RCC 7860 (cell line): Measurements from ENCODE around the gene RND3.
A peak's percentile ranks its signal among the peaks of the same experiment; 100 is the strongest.

ENCODE experiments used
- DNase-seq: peaks from one replicate; pipeline ENCODE4 v3.0.0-alpha.2; 2015; ENCODE audit warnings: low spot score
- FAIRE-seq: peaks from 2 replicates; lab custom pipeline; 2012; peaks lifted over from hg19 to GRCh38; lab: Jason Lieb, UNC

Gene RND3

DNA sequence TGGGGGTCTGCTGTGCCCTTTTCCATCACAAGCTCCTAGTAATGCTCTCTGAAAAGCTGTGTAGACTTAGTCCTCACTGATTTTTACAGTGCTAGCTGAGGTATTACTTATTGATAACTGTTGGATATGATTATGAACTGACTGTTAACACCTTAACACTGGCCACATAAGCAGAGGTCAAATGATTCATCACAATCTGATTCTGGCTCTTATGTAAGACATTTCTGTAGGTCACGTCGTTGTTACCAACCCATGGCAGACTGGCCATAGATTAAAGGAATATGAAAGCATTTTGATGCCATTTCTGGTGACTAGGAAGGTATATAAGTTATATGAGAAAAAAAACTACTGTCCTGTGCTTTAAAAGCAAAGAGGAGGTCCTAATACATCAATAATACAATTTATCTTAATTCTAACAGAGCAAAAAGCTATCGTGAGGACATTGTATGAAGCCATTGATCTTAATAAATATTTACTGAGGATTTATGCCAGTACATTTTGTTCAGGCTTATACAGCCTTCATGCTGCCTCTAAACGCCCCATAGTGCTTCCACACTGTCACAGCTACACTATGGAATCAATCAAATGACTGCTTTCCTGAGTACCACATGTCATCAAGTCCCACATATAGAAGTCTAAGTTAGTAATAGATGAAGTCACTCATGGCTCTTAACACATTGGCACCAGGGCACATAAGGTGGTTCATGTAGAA is 6.9 kb upstream of the RND3 start:
- DNase-seq (no peak), FAIRE-seq (no peak)

DNA sequence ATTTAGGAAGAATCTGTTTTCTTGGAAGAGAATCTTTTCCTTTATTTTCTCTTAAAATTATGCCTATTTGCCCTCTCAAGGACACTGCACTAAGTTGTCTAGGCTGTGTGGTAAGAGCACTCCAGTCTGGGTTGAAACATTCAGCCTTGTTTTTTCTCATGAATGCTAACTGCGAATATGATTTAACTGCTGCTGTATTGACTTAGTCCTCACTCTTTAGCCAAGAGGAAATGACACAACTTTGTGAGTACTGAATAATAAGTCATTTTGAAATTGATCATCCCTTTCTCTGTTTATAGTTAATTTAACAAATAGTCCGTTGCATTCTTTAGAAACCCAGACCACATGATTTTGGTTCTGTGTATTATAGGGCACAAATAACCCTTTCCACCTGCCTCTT is 4.5 kb upstream of the RND3 start:
- FAIRE-seq (no peak), DNase-seq (no peak)

DNA sequence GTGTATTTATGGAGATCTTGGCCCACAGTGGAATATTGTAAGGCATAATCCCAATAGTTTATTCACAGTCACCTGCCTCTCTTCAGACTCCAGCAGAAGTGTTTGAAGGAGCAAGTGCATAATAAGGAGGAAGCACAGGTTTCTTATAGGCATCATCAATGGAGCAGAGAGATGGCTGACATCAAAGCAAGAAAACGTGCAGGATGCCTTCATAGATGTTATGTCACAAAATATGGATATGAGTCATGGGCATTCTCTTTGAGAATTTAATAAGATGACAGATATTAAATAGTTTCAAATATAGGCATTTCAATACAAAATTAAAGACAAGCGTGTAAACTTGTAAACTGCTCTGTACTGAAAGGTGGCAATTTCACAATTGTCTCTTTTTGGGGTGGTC is 4.0 kb upstream of the RND3 start:
- DNase-seq, result no peak
- no peak for FAIRE-seq

DNA sequence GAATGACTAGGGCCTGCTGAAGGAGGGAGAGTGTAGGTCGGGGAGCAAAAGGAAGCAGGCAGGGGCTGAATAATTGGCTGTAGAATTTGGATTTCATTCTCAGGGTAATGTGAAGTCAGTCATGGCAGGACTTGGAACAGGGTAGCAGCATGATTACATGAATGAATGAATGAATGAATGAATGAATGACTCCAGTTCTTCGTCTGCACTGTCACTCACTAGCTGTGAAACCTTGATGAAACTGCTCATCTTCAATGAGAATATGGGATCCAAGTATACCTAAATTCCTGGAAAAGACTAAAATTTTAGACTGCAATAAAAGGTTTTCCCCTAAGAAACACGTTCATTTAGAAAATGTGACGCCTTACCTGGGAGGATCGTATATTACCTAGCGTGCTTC is 3.0 kb upstream of the RND3 start:
- FAIRE-seq (no peak), DNase-seq (no peak)

DNA sequence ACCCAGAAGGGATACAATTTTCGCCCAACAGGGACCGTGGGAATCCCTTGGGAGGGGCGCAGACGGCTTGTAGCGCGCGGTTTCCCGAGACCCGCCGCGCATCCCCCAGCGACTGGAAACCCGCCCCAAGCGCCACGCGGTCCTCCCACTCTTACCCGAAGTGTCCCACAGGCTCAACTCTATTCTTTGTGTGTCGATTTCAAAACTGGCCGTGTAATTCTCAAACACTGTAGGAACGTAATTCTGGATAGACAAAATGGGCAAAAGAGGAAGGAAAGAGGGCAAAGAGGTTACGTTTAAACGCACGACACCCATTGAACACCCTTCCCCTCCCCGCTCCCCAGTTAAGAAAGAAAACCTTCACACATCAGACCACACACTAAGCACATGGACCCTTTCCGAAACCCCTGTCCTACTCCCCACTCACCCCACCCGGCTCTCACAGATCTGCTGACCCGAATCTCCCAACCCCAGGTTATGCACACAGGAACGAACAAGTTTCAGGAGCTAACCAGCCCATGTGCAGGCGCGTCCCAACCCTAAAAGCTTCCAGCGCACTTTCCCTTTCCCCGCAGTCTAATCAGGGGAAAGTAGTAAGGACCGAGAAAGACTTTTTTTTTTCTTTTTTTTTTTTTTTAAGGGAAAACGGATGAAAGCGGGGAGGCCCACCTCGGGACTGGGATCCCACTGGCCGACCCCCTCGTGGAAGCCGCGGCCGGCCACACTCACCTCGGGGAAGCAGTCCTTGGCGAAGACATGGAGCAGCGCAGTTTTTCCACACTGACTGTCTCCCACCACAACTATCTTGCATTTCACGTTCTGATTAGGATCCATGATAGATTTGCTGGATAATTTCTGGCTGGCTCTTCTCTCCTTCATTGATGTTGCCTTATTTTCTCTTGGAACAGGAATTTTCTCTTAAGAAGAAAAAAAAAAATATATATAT is 655 bp downstream of the RND3 start:
- DNase-seq, result no peak
- FAIRE-seq, result no peak

DNA sequence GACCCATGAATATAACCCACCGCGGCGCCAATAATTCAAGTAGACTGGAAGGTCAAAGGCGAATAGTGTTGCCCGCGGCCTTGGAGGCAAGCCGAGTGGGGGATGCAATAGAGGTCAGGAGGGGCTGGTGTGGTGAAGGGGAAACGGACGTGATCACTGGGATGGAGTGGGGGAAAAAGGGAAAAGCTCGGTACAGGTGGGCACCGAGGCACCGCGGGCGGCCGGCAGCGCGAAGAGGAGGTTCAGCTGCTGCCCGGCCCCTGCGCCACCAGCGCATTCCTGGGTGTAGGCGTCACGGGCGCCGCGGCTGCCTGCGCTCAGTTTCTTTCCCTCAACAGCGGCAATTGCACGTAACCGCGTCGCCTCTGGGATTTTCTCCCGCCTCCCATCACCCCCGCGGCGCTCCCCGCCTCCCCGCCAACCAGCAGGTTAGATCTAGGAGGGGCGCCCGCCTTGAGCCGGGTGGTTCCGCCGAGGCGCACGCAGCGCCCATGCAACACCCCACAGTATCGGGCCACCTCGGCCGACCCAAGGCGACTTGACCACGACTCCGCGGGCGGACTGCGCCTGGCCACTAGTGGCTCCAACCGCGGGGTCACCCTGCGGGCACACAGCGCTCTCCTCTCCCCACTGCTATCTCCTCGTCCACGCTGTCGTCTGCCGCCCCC is 1.5 kb downstream of the RND3 start:
- DNase-seq (peak; percentile 79), FAIRE-seq (no peak)

DNA sequence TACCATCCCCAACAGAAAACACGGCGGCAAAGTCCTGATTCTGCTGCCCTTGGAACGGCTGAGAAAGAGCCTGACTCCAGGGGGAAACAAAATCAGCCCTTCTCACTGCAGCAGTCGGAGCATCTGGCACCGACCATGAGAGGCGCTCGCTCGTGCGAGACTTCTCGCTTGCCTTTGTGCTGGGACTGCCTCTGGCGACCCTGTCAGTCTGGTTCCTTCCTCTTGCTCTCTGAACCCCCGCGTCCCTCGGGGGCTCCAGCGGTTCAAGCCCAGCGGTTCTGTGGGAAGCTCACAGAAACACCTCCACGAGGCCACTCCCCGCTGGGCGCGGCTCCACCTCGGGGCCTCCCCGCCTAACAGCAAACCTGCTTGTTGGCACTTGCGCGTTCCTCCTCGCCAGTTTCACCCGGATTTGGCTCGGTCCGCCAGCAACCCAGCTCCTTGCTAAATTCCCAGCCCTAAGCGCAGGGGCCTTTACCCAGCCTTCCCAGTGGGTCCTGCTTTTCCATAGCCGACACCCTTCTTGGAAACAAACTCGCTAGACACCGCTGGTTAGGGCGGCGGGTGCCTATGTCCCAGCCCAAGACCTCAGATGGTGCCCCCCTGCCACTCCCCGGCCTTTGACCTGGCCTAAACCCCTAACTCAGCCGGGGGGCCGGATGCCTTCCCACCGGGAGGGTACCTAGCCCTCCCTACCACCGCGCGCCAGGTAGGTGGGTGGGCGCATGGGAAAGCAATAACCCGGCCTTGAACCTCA is 2.2 kb downstream of the RND3 start:
- no peak for FAIRE-seq
- peak; percentile 60 for DNase-seq

DNA sequence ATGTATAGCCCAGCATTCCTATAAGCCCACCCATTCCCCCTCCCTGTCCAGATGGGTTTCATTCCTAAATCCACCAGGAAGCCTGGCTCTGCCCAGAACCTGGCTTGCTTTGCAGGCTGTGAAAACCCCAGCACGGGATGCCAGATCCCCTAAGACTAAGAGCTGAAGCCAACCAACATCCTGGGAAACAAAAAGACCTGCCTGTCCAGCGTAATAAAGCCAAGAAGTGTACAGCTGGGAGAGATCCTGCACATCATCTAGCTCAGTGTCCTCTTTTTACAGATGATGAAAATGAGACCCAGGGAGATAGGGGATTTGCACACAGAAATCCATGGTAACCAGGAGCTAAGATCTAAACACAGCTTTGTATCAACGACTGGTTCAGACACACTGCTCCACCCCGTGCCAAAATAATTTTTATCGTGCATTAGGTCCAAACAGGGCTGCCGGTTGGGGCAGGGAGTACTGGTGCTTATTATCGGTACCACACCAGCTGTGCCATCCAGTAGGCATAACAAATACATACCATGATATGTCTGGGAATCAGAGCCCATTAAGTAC is 2.9 kb downstream of the RND3 start:
- DNase-seq (no peak), FAIRE-seq (no peak)

DNA sequence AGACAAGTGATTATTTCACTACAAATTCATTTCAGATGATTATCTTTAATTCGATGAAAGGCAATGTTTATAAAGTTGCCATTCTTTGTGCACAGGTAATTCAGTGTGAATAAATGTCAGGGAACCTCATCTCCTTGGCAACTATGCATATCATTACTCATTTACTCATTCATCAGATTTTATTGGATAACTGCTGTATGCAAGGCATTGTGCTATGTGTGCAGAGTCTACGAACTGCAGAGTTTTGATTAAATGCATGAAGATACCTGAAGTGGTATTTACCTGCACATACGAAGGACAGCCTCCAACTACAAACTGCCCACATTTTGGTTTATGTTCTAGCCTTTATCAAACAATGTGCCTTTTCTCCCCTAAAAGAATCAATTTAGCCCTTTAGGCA is 3.5 kb downstream of the RND3 start:
- FAIRE-seq (no peak), DNase-seq (peak; percentile 56)

DNA sequence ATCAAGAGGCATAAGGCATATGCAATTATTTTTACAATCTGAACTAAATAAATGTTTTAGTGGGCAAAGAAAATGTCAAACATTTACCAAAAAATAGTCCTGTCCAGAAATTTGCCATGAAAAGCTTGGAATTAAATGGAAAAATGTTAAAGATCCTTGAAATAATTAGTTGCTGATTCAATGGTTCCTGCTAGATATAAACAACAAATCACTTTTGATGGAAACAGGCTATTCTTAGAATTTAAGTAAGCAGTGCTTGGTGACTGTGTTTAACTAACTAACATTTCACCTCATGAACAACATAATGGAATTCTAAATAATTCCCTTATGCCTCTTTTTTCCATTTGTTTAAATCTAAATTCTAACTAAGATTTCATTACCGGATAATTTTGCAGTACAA is 3.9 kb downstream of the RND3 start:
- no peak for DNase-seq
- FAIRE-seq, result no peak

DNA sequence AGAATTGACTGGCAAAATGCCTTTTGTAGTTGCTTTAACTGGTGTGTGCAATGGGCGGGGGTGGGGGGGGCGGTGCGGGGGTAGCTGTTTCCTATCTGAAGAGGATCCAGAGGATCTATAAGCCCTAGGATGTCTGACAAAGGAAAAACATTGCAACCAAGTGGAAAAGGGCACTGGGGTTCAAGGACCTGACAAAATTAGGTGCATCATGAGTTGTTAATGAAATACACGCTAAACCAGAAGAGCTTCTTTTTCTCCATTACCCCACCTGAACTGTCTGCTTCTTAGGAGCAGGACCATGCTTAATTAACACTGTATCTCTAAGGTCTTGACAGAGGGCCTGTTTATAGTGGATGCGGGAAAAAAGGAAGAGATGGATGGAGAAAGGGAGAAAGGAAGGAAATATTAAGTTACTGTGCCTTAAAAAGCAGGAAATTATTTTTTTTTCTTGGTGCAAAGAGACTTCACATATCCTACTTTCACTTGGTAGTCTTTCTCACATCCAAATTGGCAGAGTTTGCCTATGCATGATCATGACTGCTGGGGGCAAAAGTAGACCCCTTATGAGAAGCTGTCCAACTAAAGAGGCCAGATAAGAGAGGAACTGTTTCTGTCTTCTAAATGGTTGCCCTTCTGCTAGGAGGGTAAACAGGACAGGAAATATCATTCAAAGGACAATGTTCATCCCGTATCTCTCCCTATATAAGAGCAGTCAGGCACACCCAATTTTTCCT is 4.6 kb downstream of the RND3 start:
- DNase-seq, result no peak
- FAIRE-seq, result no peak

DNA sequence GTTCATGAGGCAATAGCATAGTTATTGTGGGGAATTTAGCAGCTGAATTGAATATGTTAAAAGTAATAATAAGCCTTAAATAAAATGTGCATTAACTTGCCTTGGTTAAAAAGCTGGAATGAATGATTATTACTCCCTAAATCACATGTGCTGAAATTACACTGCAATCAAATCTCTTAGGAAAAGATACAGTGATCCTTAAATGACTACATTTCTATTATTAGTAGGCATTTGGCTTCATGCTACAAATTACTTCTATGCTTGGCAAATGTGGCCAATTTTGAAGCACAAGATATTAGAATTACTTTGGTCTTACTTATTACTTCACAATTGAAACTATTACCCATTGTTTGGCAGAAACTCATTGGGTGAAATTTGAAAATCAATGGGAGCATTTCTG is 5.4 kb downstream of the RND3 start:
- no peak for FAIRE-seq
- DNase-seq, result no peak

DNA sequence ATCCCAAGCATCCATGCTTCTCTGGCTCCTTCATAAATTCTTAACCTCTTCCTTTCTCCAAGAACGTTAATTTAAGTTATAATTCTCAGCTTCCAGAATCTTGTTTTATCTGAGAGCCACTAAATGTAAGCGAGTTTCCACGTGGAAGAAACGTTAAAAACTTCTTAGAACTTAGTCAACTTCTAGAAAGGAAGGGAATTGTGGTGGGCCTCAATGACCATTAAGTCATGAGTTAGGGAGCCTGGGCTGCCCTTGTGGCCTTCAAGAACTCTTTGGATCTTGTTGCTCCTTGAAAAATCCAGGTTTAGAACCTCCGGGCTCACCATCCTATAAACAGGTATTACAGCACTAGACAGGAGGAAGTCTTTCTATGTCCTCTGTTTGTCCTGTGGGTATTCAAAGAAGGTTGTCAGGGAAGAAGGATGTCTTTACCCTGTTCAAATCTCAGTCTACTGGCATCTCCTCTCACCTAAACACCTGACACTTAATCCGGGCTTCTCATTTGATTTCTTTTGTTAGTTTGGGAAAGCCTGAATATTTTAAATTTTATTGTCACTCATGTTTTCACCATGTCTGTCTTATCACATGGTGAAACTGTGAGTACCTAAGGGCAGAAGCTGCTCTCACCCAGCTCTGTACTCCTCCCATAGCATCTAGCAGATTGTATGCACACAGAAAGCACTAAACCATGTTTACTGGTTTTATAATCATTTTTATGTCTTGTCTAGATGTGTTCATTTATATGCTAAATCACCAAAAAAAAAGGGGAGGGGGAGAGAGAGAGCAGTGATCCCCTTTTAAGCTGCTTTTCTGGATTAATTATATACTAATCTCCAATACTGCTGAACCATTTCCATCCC is 6.3 kb downstream of the RND3 start:
- DNase-seq (no peak), FAIRE-seq (no peak)

DNA sequence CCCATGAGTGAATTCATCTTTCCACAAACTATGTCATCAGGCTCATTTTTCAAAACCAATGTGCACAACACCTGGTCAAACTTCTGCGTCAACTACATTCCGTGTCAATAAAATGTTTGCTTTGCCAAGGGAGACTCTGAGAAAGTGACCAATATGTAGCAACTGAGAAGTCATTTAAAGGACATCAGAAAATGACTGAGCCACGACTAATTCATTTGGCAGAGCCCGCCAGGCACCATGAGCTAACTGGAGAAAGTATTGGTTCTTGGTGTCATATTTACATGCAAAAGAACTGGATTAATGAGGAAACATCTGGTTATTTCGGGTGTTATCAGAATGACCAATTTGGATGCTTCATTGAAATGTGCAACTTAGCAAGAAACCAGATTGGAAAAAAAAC is 7.2 kb downstream of the RND3 start:
- peak; percentile 77 for FAIRE-seq
- peak; percentile 66 for DNase-seq

DNA sequence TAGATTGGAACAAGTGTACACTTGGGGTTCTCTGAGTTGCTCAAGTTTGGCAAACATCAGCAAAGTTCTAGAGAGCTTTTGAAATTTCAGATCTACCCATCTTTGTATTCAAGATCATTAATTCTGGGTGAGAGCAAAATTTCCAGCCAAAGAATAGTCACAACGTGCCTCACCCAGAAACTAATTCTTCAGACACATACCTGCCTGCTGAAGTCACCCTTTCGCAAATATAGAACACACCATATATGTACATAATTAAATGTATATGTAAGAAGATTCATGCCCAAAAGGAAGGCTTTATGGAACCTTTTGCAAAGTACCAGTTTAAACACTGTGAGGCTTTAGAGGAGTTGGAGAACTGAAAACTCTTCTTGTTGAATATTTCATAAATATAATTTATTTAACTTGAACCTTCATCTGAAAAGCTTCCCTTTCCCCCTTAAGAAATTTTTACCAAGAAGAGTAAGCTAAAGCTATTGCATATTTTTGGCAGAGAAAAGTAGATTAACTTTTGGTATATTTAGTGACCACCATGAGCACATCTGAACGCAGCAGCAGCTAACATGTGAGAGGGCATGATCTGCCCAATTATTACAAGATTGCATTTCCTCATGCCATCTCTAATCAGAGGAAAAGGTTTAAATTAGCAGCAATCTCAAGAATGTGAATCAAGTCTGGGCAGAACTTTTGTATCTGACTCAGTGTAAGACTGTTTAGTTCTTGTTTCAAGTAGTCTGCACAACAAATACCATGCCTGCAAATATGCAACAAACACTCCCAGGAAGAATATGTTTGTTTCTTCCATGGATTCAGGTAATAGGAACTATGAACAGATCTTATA is 8.2 kb downstream of the RND3 start:
- DNase-seq (peak; percentile 65), FAIRE-seq (peak; percentile 44)

DNA sequence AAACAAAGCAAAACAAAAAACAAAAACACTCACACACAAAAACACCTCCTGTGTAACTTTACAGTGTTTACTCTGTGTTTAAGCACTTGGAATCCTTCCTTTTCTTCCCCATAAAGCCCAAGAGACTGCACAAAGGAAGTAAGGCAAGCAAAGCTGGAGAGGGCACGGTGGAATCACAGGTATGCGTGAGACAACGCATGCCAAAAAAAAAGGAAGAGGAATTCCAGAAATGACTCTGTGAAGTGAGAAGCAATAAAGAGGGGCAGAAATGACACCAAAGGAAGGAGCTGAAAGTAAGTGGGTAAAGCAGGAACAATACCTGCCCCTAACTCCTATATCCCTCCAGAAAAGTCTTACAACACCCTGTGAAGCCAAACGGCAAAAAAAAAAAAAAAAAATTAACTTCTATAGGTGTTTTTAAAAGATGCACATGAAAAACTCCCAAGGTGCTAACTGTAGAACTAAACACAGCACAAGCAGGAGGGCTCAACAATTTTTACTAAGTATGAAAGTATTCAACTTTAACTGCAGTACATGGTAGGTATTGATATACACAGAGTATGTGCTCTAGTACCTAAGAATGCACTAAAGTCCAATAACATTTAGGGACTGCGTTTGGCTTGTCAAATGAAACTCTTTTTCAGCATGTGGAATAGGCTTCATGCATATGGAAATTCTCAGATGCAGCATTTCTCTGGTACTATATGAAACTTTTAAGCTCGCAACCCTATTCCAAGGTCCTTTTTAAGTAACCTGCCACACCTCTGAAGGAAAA is 9.1 kb downstream of the RND3 start:
- no peak for DNase-seq
- peak; percentile 69 for FAIRE-seq

DNA sequence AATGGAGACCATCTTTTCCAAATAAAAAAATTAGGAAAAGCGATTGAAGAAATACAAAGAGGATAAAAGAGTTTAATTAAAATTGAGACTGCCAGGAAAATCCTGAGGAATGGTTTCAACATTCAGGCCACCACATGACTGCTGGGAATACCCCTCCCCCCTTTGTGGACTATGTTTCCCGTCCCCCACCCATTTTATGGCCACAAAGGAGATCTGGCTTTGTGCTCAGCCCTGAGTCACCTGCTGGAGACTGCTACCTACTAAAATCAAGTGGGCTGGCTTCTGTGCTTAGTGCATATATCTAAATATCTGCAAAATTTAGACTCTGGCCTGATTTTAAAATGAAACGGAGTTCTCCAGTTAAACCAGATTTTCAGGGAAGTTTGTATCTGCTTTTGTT is 10.1 kb downstream of the RND3 start:
- FAIRE-seq (peak; percentile 40), DNase-seq (peak; percentile 53)
